Endothelial cell of umbilical vein (primary cell): ENCODE data around the gene DOLPP1.

Experiments used
- EZH2 ChIP-seq: IDR thresholded peaks from 2 replicates; pipeline ENCODE4 v1.6.1; 2012; ENCODE audit warnings: borderline replicate concordance, low read depth, mild to moderate bottlenecking, moderate library complexity, low read length, inconsistent platforms; ENCODE audit not compliant: severe bottlenecking
- JUN ChIP-seq: IDR thresholded peaks from 2 replicates; pipeline ENCODE4 v1.6.1; 2011; ENCODE audit warnings: borderline replicate concordance, low read depth; ENCODE audit not compliant: insufficient read length, insufficient read depth
- POLR2A ChIP-seq: IDR thresholded peaks from 2 replicates; pipeline ENCODE4 v1.6.1; 2012; ENCODE audit warnings: low read depth, mild to moderate bottlenecking, control low read depth, low read length
- POLR2AphosphoS5 ChIP-seq: IDR thresholded peaks from 2 replicates; pipeline ENCODE4 v1.6.1; 2012; ENCODE audit warnings: low read depth, mild to moderate bottlenecking, control low read depth, low read length, moderate library complexity; ENCODE audit not compliant: insufficient read depth

GRCh38 chr9:129077236-129077635 is 3.7 kb upstream of the DOLPP1 start:
- TF ChIP-seq POLR2AphosphoS5 (no peak), POLR2A (no peak), JUN (no peak), EZH2 (no peak)
